ENCODE results near the gene PADI3.

The PADI3 gene

DNA sequence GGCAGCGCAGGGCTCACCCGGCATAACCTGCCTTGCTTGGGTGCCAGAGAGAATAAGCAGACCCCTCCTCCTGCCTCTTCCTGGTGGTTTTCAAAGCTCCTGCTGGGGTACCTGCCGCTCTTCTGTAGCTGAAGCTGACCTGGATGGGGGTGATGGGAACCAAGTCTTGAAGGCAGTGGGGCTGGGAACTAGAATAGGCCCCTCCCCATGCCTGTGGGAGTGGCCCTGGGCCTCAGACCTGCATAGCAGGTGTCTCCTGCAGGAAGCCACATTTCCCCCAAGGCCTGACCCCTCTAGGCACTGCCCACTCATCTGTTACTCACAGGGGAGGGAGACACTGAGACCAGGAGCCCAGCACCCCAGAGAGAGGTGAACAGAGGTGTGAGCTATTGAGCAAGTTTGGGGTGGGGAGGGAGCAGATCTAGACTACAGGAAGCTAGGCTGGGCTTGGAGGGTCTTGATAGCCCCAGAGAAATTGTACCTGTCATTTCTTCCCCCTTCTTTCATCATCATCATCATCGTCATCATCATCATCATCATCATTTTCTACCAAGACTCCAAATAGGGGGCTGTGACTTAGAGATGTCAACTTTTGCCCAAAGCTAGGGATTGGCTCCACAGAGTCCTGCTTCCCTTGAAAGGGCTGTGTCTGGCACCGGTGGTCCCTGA lies 33.9 kb upstream of the PADI3 start:
- in situ Hi-C loops (cut with HindIII; ENCODE audit: low sequenced_read_pairs), result no loop called here

DNA sequence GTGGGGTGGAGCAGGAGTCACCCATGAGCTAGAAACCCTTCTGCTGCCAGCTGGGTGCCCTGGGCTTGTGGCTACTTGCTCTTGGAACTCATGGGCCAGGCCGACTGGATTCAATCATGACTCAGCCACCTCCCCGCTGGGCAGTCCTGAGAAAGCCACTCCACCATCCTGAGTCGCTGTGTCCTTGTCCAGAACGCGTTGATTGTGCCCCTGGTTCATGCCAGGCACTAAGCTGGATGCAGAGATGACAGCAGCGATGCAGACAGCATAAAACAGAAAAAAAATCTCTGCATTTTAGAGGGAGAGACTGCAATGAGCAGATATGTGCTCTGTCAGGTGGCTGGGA lies 33.4 kb upstream of the PADI3 start:
- in situ Hi-C loops (cut with HindIII; ENCODE audit: low sequenced_read_pairs), result no loop called here

DNA sequence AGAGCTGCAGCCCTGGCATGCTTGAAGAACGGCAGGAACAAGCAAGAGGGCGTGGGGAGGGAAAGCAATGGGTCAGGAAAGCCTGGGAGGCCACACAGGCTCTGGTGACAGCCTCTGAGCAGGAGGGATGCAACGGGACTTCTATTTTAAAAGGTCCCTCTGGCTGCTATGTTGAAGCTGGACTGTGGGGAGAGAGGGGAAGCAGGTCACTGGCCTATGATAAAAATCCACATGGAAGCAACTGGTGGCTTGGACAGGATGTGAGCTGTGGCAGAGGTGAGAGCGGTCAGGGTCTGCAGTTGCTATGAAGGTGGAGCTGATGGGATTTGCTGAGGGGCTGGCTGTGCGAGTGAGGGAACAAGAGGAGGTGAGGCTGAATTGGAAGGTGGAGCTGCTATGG lies 32.8 kb upstream of the PADI3 start:
- in situ Hi-C loops (cut with HindIII; ENCODE audit: low sequenced_read_pairs), result no loop called here

DNA sequence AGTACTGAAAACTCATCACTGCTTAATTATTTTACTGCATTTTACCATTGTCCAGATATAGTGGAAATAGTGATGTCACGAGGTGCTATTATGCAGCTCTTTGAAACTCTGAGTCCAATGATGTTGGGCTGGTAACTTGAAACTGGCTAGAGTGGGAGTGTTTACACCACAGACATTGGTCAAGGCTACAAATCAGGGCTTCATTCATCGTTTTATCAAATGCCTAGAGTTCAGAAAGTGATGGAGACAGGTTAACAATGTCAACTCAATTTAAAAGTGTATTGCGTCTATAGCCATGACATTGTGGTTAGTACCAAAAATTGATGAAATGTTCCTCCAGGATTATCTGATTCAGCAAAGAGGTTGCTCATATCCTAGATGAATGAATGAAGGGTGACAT lies 31.3 kb upstream of the PADI3 start:
- in situ Hi-C loops (cut with HindIII; ENCODE audit: low sequenced_read_pairs), result no loop called here

DNA sequence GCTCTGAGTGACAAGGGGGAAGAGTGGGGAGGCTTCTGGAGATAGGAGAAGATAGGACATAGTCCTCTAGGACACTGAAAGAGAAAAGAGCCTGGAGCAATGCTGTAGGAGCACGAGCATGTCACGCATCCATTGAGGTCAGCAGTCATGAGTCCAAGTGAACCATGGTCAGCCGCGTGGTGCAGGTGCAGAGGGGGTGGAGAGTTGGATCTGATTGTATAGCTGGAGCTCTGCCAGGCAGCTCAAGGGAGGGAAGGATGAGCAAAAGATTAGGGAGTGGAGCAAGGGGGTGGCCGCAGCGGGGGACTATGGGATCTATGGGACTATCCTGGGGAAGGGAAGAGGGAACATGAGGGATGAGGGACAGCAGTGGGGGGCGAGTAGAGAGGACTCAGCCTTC lies 30.0 kb upstream of the PADI3 start:
- in situ Hi-C loops (cut with HindIII; ENCODE audit: low sequenced_read_pairs), result no loop called here

DNA sequence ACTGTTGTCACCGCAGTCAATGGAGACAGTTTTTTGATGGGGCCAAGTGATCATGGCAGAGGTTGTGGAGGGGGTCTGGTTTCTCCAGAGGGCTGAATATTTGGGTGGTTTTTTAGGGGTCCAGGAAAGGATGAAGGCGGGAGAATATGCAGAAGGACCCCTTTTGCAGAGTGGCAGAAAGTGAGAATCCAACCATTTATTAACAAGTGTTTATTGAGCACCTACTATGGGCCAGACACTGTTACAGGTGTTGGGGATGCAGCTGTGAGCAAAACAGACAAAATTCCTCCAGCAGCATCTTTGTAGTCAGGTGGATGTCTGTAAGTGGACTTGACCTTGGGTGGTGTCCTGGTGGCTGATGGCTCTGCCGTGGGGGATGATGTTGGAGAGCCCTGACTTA lies 28.6 kb upstream of the PADI3 start:
- in situ Hi-C loops (cut with HindIII; ENCODE audit: low sequenced_read_pairs), result loop anchor here (5.0 to 10.0 kb wide), 3 partner anchors 88 to 205 kb away; partner anchors contain the start of gene ATP13A2

DNA sequence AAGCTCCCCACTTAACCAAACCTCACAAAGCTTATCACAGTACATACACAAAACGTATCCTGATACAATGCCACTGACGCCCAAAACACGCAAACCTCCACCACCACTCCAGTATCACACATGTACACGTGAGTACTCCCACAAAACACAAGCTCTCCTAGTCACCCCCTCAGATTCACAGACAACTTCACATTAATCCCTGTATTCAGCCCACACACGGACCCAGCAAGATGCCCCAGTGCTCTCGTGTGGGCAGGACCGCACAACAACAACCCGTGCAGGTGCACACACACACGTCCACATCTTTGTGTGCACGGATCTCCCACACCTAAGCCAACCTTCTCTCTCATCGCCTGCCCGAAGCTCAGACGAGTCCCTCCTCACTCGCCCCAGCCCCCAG lies 26.3 kb upstream of the PADI3 start:
- in situ Hi-C loops (cut with HindIII; ENCODE audit: low sequenced_read_pairs), result loop anchor here (5.0 to 10.0 kb wide), 3 partner anchors 90 to 208 kb away; partner anchors contain the start of gene ATP13A2

DNA sequence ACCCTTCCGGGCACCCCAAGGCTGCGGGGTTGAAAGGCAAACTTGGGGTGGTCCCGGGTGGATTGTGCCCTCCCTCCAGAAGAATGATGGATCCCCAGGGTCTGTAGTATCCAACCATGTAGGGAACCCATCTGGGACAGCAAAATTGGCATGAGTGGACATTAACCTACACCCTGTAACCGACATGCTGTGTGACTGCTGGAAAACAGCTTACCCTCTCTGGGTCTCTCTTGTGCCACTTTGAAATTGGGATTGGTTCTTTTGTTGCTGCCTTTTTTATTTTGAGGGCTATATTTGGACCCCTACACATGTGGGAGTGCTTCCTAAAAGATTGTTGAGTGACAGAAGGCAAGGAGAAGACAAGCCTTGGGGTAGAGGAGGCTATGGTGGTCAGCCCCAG lies 24.5 kb upstream of the PADI3 start:
- in situ Hi-C loops (cut with HindIII; ENCODE audit: low sequenced_read_pairs), result loop anchor here (5.0 to 10.0 kb wide), 3 partner anchors 92 to 210 kb away; partner anchors contain the start of gene ATP13A2

DNA sequence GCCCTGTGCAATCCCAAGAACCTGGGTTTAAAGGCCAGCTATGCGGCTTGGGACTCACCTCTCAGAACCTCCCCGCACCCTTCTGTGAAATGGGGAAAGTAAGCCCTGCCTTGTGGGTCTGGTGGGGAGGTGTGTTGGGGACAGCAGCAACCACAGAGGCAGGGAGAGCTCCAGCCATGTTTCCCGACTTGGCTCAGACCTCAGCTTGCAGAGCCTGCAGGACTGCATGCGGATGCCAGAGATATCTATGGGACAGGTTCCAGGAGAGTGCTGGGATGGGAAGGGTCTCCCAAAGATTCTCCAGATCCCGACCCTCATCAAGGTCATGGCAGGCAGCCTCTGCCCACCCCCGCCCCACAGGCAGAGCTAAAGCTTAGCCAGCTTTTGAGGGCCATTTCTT lies 23.8 kb upstream of the PADI3 start:
- in situ Hi-C loops (cut with HindIII; ENCODE audit: low sequenced_read_pairs), result loop anchor here (10.0 kb wide), 2 partner anchors 160 to 210 kb away; partner anchors contain the start of gene ATP13A2

DNA sequence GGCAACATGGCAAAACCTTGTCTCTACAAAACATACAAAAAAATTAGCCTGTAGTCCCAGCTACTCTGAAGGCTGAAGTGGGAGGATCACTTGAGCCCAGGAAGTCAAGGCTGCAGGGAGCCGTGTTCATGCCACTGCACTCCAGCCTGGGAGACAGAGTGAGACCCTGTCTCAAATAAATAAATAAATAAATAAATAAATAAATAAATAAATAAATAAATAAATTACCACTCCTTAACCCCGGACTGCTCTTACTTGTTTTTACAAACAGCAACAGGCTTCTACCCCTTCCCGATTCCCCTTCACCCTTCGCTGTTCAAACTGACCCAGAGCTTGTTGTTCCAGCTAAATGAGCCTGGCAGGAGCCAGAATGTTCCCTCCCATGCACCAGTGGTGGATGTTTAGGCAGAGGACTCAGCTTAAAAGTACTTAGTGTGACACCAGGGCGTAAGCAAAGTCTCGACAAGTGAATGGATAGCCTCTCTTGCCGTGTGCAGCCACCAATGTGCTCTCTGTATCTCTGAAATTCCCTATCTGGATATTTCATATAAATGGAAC lies 21.5 kb upstream of the PADI3 start:
- in situ Hi-C loops (cut with HindIII; ENCODE audit: low sequenced_read_pairs), result loop anchor here (10.0 kb wide), 2 partner anchors 163 to 213 kb away; partner anchors contain the start of gene ATP13A2

DNA sequence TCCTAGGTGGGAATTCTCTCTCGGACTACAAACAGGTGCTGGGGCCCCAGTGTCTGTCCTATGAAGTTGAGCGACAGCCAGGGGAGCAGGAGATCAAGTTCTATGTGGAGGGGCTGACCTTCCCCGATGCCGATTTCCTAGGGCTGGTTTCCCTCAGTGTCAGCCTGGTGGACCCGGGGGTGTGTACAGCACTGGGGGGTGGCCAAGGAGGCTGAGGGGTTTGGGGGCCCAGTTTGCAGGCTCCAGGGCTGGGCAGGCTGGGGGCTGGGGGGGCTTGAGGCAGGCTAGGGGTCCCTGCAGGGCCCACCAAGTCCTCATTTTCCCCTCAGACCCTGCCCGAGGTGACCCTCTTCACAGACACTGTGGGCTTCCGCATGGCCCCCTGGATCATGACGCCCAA lies 20.3 kb upstream of the PADI3 start:
- in situ Hi-C loops (cut with HindIII; ENCODE audit: low sequenced_read_pairs), result loop anchor here (10.0 kb wide), 2 partner anchors 164 to 214 kb away; partner anchors contain the start of gene ATP13A2

DNA sequence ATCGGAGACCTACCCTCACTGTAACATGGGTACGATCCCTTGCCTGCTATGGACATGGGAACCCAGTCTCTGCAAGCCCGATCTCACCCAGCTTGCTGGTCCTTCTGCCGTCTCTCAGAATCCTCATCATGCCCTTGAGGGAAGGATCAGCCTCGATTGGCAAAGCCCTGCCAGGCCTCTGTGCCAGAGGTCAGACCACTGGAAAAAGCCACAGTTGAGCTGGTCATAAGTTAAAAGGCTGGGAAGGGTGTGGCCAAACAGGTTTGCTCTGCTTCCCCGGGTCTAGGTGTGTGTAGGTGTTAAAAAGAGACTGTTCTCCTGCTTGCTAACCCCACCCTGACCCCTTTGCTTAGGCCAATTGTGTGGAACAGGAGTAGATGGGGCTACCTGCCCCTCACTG lies 19.5 kb upstream of the PADI3 start:
- in situ Hi-C loops (cut with HindIII; ENCODE audit: low sequenced_read_pairs), result loop anchor here (10.0 kb wide), 2 partner anchors 165 to 215 kb away; partner anchors contain the start of gene ATP13A2

DNA sequence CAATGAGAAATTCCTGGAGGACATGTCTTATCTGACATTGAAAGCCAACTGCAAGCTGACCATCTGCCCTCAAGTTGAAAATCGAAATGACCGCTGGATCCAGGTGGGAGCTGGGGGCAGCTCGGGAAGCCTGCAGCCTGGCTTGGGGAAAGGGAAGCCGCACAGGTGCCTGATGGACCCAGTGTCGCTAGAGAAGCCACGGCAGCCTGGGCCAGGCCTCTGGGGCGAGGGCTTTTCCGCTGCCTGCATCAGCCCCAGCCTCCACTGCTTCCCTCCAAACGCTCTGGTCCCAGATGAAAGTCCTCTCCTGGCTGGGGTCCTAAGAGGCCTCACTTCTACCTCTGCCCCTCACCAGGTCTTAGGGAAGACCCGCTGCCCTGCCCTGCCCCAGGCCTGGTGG lies 18.8 kb upstream of the PADI3 start:
- in situ Hi-C loops (cut with HindIII; ENCODE audit: low sequenced_read_pairs), result no loop called here

DNA sequence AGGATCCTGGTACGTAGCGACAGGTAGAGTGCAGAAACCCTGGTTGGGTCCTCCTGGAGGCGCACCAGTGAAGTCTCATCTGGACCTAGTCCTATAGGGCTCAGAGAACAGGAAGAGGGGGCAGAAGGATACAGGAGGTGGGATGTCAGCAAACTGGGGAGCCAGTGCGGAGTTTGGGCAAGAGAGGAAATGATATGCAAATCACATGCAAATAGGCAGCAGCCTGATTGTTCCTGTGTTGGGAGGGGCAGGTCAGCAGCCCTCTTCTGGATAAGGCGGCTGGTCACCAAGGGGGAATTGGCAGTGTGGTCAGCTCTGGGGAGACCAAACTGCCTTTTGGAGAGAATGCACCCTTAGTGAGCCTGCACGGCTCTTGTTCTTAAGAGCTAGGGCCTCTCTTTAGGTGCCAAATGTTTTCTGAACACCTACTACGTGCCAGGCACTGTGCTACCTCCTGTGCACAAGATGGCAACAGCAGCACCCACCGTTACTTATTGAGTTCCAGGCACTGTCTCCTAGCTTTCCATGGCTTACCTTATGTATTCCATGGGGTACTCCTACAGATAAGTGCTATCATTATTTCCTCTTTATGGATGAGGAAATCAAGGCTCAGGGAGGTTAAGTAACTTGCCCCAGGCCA lies 18.1 kb upstream of the PADI3 start:
- in situ Hi-C loops (cut with HindIII; ENCODE audit: low sequenced_read_pairs), result no loop called here

DNA sequence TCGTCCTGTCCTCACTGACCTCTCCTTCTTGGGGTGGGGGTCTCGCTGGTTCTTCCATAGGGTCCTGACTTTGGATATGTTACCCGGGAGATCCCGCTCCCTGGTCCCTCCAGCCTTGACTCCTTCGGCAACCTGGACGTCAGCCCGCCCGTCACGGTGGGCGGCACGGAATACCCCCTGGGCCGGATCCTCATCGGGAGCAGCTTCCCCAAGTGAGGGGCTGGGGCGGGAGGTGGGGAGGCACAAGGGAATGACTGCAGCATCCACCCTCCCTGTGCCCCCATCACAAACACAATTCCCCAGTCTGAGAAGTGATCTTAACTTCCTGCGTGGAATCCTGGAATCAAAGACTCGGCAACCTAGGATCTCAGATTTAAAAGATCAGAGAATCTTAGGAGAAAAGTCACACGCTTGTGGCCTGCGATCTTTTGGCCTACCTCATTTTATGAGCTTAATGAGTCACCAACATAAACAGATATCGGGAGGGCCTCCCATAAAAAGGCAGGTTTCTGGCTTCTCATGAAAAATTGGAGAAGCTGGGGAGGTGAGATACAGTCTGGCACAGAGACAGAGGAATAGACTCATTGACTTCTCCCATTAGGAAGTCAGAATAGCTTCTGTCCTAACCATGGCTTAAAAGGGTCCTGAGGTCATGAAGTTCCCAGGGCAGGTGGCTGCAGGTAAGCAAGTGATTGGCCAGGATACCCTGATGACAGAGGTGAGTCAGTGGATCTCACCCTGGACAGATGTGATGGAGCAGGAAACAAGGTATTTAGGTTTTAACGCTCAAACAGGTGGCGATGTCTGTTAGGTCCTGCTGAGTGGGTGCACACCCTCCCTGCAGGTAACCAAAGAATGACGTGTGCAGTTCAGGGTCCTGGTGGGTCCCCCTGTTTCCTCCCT lies 15.9 kb upstream of the PADI3 start:
- in situ Hi-C loops (cut with HindIII; ENCODE audit: low sequenced_read_pairs), result no loop called here

DNA sequence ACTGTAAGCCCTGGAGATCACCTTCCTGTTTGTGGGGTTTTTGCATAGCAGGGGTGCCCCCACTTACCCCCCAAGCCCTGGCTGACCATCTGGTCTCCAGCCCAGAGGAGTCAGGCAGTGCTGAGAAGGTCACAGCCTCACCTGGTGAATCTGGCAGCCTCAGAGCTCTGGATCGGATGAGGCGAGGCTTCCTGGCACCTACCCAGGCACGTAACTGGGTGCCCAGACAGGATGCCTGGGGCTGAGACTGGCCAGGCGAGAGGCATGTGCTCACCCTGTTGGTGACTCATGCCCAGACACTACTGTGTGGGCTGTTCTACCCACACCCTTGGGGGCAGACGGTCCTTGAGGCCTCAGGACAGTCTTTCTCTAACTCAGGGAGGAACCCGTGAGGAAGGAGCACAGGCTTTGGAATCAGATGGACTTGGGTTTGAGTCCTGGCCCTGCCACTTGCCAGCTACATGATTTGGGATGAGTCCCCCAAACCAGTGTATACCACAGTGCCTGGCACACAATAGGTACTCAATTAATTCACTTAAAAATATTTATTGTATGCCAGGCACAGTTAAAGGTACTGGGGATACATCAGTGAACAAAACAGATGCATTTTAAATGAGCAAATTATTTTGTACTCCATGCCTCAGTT lies 15.1 kb upstream of the PADI3 start:
- in situ Hi-C loops (cut with HindIII; ENCODE audit: low sequenced_read_pairs), result no loop called here

DNA sequence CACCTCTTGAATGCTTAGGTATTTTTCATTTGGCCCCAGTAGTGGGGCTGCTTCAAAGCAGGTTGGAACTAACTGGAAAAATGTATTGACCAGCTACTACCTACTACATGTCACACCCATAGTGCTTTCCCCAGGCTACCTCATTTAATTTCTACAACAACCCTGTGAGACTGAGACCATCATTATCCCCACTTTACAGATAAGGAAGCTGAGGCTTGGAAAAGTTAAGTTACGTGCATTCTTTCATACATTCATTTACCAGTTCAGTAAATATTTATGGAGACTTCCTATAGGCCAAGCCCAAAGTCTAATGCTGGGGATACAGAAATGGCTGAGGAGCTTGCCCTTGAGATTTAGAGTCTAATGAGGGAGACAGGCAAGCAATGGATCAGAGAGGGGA lies 14.5 kb upstream of the PADI3 start:
- in situ Hi-C loops (cut with HindIII; ENCODE audit: low sequenced_read_pairs), result no loop called here

DNA sequence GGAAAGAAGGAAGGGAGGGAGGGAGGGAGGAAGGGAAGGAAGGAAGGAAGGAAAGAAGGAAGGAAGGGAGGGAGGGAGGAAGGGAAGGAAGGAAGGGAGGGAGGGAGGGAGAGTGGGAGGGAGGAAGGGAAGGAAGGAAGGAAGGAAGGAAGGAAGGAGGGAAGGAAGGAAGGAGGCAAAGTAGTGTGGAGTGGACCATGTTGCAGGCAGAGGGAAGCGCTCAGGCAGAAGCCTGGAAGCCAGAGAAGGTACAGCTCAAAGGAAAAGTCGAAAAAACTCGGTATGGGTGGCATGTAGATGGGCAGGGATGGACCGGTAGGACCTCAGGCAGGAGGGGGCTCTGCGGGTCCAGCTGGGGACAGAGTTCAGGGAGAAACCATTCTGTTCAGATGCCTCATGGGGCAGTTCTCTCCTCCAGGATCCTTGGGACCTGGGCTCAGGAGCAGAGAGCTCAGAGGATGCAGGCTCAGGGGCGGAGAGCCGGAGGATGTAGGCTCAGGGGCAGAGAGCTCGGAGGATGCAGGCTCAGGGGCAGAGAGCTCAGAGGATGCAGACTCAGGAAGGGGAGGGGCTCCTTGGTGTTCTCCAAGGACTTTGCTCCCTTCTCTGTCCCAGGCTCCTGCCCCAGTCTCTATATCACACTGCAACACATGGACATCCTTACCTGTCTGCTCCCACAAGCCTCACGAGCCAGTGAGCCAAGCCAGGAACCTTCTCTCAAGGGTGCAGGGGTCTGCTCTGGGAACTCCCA lies 13.6 kb upstream of the PADI3 start:
- in situ Hi-C loops (cut with HindIII; ENCODE audit: low sequenced_read_pairs), result no loop called here

DNA sequence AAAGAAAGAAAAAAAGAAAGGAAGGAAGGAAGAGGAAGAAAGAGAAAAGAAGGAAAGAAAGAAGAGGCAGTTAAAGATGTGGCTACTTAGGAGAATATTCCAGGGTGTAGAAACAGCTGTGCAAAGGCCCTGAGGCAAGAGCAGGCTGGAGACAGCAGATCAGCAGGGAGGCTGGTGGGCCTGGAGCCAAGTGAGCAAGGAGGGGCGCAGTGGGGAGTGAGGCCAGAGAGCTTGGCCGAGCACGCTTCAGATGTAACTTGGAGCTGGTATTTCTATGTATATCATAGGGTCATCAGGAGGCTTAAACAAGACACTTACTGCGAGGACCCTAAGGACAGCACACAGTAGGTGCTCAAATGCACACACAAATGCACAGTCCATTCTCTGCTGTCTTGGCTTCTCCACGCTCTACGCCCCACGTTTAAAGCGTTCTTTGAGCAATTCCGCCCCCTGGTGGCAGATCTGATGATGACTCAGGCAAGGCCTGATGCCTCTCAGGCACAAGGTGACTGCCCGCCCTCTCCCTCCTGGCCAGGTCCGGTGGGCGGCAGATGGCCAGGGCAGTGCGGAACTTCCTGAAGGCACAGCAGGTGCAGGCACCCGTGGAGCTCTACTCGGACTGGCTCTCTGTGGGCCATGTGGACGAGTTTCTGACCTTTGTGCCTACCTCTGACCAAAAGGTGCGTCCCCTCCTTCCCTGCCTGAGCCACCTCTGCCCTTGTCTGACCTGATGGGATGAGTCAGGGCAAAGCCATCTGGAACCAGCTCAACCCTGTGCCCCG lies 11.9 kb upstream of the PADI3 start:
- in situ Hi-C loops (cut with HindIII; ENCODE audit: low sequenced_read_pairs), result no loop called here
